Gastroesophageal sphincter (tissue), 3 donors: ENCODE results near the gene SHOX.

Source experiments
- CTCF ChIP-seq, 4 experiments: fragments of 200-600 bp in 2 of 4; fragments of 450-650 bp in 2 of 4; sonication (generic) in 1 of 4; IDR thresholded peaks; one replicate each; pipeline ENCODE4 v1.5.1; 2017 to 2019; ENCODE audit warnings: antibody characterized with exemption in 4 of 4, mild to moderate bottlenecking in 2 of 4, moderate library complexity in 2 of 4
- EP300 ChIP-seq: sonication (generic); formaldehyde crosslinking; IDR thresholded peaks from one replicate; pipeline ENCODE4 v1.6.1; 2017; ENCODE audit warnings: antibody characterized with exemption, mild to moderate bottlenecking
- POLR2A ChIP-seq, 2 donors: fragments of 450-650 bp; IDR thresholded peaks; one replicate each; pipeline ENCODE4 v1.6.1; 2017; ENCODE audit warnings: antibody characterized with exemption in 2 of 2, mild to moderate bottlenecking in 2 of 2, moderate library complexity in 1 of 2
- POLR2AphosphoS5 ChIP-seq: sonication (generic); formaldehyde crosslinking; IDR thresholded peaks from one replicate; pipeline ENCODE4 v1.6.1; 2017; ENCODE audit warnings: antibody characterized with exemption

GRCh38 chrX:680062-680461 lies 49.5 kb downstream of the SHOX start:
- TF ChIP-seq CTCF (IDR thresholded peaks at IDR 0.05) (no peak), POLR2A (IDR thresholded peaks at IDR 0.05) (no peak), EP300 (no peak), POLR2AphosphoS5 (no peak)
